Stimulated activated CD8-positive, alpha-beta memory T cell treated with anti-CD3 and anti-CD28 coated beads, Interleukin-7, amount 100 ng/mL, for 4 hours (primary cell): ENCODE results near the gene RIPOR2.
"Not testable (repeated sequence)": the region's sequence is repeated elsewhere in the genome, so short reads cannot be mapped to it uniquely, and the experiment has no call there.

ENCODE experiments used
- DNase-seq, 2 donors: peaks; one replicate each; pipeline ENCODE4 v3.0.0-alpha.2; 2020; ENCODE audit warnings: low read depth in 2 of 2

Gene RIPOR2

GRCh38 chr6:24957199-24957598 is 21.4 kb upstream of the RIPOR2 start:
- DNase-seq = no peak

GRCh38 chr6:24953726-24954125 is 18.0 kb upstream of the RIPOR2 start:
- DNase-seq = no peak

- no peak for DNase-seq
Measured at GRCh38 chr6:24951811-24952299, 16.1 kb upstream of the RIPOR2 start.

- DNase-seq = no peak
Measured at GRCh38 chr6:24950218-24950941, 14.6 kb upstream of the RIPOR2 start.

- no peak for DNase-seq
Measured at GRCh38 chr6:24949020-24949569, 13.3 kb upstream of the RIPOR2 start.

GRCh38 chr6:24948261-24948660 is 12.5 kb upstream of the RIPOR2 start:
- DNase-seq = not testable (repeated sequence)

DNA sequence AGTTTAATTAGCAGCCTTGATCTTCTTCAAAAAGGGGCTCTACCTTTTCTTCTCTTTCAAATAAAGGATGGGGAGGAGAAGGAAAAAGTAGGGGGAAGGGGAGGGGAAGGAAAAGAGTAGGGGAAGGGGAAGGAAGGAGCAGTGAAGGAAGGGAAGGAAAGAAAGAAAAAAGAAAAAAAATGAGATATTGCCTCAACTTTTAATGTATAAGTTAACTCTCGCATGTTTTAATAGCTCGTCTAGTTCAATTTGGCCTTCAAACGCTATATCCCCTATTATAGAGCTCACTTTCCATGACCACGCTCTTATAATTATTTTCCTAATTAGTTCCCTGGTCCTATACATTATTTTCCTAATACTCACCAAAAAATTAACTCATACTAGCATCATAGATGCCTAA is 11.9 kb upstream of the RIPOR2 start:
- no peak for DNase-seq

GRCh38 chr6:24945054-24945453 is 9.3 kb upstream of the RIPOR2 start:
- DNase-seq = no peak

- DNase-seq = no peak
Measured at GRCh38 chr6:24943774-24944173, 8.0 kb upstream of the RIPOR2 start.

- DNase-seq = no peak
Measured at GRCh38 chr6:24940311-24940917, 4.7 kb upstream of the RIPOR2 start.

DNA sequence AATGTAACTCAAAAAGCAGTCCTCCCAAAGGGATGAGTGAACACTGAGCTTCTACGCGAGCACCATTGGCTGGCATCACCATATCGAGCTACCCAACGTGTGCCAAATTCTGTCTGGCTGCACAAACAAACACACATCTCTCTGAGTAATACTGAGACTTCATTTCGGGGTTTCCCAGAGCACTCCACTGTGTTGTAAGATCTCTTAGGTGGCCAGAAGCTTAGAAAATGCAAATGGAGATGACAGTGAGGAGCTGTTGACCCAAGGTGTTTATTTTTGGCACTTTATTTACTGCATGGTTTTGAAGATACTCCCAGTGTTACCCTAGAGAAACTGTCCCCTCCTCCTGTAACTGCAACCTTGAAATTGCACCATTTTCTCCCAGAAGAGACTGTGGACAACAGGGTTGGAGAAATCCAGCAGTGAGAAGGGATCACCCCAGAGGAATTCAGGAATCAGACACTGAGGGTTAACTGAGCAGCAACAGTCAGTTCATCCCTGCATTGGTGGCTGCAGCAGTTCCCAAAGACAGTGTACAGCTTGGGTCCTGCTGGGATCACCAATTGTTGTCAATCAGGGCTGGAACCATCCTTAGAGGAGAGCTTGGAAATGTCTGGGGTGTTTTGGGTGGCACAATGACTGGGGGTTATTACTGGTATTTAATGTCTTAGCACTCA is 1.0 kb upstream of the RIPOR2 start:
- DNase-seq = no peak

- DNase-seq = no peak
Measured at GRCh38 chr6:24933868-24934401, 1.8 kb downstream of the RIPOR2 start.

GRCh38 chr6:24933266-24933665 is 2.5 kb downstream of the RIPOR2 start:
- DNase-seq = no peak

DNA sequence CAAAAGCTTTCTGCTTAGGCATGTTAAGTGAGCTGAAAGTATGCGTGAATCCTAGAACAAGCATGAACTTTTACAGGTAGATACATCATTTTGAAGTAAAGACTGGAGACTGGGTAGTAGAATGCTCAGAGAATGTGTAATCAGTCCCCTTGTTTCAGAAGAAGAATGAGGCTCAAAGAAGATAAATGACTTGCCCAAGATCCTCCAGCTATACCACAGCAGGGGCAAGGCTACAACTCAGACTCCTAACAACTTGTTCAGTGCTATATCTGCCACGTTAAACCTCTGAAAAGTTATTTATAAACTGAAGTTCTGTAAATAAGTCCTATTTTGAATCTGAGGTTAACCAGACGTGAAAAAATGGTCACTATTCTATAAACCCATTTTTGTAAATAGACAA is 2.9 kb downstream of the RIPOR2 start:
- no peak for DNase-seq

DNA sequence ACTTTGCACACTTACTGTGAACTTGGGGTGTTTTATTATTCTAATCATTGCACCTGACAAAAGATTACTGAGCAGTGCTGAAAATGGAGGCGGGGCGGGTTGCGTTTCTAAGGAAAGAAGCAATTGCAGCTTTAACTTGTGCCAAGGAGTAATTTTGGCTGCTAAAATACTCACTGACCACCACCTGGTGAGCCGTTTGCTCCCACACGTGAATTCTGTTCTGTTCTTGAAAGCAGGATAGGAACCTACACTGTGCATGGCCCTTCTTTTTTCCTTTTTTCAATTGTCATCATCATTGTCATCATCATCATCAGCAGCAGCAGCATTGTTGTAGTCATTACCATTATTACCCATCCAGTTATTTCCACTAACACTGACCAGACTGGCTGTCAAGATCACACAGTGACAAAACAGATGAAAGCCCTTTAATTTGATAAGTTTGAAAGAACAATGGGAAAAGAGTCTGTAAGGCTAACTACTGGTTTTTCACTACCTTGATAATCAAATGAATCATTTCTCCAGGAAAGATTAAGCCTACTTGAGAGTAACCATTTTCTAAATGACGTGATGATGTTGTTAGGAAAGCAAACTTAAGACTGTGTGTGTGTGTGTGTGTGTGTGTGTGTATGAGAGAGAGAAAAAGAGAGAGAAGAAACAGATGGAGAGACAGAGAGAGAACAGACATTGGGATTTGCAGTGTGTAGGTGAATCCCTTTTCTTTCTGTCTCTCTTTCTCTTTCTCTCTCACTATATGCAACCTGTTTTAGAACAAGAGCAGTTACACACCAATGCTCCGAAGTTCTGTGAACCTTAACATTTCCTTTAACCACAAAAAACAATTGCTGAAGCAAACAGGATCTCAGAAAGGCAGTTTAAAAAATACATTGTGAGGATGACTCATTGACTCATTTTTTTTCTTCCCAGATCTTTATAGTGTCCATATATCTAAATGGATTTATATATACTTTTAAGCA is 3.8 kb downstream of the RIPOR2 start:
- no peak for DNase-seq

GRCh38 chr6:24931296-24931695 is 4.5 kb downstream of the RIPOR2 start:
- no peak for DNase-seq

DNA sequence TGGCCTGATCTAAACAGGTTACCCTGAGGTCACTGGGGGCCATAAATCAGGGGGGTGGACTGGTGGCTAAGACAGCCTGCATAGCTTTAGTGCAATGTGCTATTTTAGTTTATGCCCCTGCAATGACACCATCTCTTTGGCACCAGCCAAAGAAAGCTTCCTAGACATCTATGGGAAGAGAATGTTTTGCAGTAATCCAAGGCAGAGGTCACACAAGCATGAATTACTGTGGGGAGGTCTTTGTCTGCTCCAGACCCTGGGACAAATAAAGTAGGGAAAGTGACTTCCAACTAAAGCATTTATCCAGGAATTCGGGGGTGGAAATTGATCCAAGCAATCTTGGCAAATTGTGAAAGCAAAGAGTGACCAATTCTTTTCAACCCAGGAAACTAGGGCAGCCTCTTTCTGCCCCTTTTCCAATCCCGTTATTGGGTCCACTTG is 5.3 kb downstream of the RIPOR2 start:
- no peak for DNase-seq

GRCh38 chr6:24929242-24929641 is 6.5 kb downstream of the RIPOR2 start:
- DNase-seq = no peak

DNA sequence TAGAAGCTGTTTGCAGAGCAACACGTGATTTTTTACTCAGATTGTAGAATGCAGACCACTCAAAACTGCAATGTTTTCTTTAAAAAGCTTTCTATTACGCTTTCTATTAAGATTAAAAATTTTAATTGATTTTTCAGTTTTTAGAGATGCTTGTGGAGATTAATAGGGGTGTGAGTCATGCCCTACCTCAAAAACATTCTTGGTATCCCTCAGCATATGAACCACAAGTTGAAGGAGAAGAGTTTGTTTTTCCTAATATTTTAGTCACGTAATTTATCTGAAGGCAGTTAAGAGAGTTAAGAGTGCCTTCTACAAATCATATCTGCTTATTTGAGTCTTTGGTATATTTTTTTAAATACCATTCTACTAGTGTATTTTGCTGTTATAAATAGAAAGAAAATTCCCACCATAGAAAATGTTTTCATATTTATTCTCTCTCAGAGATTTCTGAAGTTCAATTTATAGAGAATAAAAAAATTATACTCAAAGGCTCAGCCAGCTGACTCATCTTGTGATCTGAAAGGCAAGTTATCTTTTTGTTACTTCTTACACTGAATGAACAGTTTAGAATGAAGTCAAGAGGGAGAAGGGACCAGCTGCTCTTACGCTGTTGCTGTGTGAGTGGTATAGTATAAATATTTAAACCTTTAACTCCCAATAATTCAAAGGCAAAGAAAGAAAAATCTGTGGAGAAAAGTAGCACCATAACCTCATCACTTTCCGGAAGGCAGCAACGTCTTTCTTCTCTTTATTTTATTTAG is 7.6 kb downstream of the RIPOR2 start:
- DNase-seq = no peak

GRCh38 chr6:24927277-24927955 is 8.3 kb downstream of the RIPOR2 start:
- no peak for DNase-seq
